GM23338 (cell line): ENCODE data around the gene USP32. TPM values are rescaled to one million over a fixed set of nuclear protein-coding genes. Genes with fewer than 3 reads are reported as not detected.
"Not testable (repeated sequence)": the region's sequence is repeated elsewhere in the genome, so short reads cannot be mapped to it uniquely, and the experiment has no call there.

Experiments used
- ATAC-seq: fragments of 200-7000 bp; cut with Tn5 transposase; 3 replicates; pipeline ENCODE4 v1.9.1; 2020
- DNase-seq: peaks from one replicate; pipeline ENCODE4 v3.0.0-alpha.2; 2015; ENCODE audit warnings: low spot score
- H2AFZ ChIP-seq: fragments of 200-600 bp; sonication (generic); 2 replicates; pipeline ENCODE4 v1.8.0; 2016; ENCODE audit warnings: antibody characterized with exemption, mild to moderate bottlenecking, moderate library complexity
- H3F3A ChIP-seq: fragments of 200-600 bp; sonication (generic); replicated peaks from 2 replicates; pipeline ENCODE4 v1.8.0; 2017; ENCODE audit warnings: antibody characterized with exemption, mixed run types, low read depth
- H3K27ac ChIP-seq: fragments of 200-600 bp; sonication (generic); 2 replicates; pipeline ENCODE4 v1.6.1; 2016; ENCODE audit warnings: low read depth
- H3K27me3 ChIP-seq: fragments of 200-600 bp; sonication (generic); 2 replicates; pipeline ENCODE4 v1.8.0; 2016; ENCODE audit warnings: mild to moderate bottlenecking, mixed run types, moderate library complexity; ENCODE audit not compliant: insufficient read depth
- H3K36me3 ChIP-seq: fragments of 200-600 bp; sonication (generic); 2 replicates; pipeline ENCODE4 v1.8.0; 2016; ENCODE audit warnings: mild to moderate bottlenecking; ENCODE audit not compliant: insufficient read depth
- H3K4me1 ChIP-seq: fragments of 200-600 bp; sonication (generic); 2 replicates; pipeline ENCODE4 v1.8.0; 2016; ENCODE audit warnings: mild to moderate bottlenecking, moderate library complexity; ENCODE audit not compliant: insufficient read depth
- H3K4me2 ChIP-seq: fragments of 200-600 bp; sonication (generic); 2 replicates; pipeline ENCODE4 v1.7.1; 2017; ENCODE audit warnings: mixed run types
- H3K4me3 ChIP-seq: fragments of 200-600 bp; sonication (generic); 2 replicates; pipeline ENCODE4 v1.6.1; 2016; ENCODE audit warnings: mixed run types
- H3K79me2 ChIP-seq: fragments of 200-600 bp; sonication (generic); replicated peaks from 2 replicates; pipeline ENCODE4 v1.8.0; 2017; ENCODE audit warnings: mild to moderate bottlenecking; ENCODE audit not compliant: insufficient read depth
- H3K9me2 ChIP-seq: fragments of 200-600 bp; sonication (generic); 2 replicates; pipeline ENCODE4 v1.8.0; 2017; ENCODE audit not compliant: insufficient read depth
- H4K20me1 ChIP-seq: fragments of 200-600 bp; sonication (generic); replicated peaks from 2 replicates; pipeline ENCODE4 v1.8.0; 2017; ENCODE audit warnings: mild to moderate bottlenecking; ENCODE audit not compliant: insufficient read depth
- H3K27ac Mint-ChIP-seq: 2 replicates; pipeline ENCODE4 v1.8.0; 2020; ENCODE audit warnings: inconsistent platforms, mild to moderate bottlenecking, moderate library complexity, mixed read lengths
- H3K27me3 Mint-ChIP-seq: 3 replicates; pipeline ENCODE4 v1.8.0; 2022; ENCODE audit warnings: low read depth, mild to moderate bottlenecking, moderate library complexity, mixed read lengths, inconsistent platforms; ENCODE audit not compliant: insufficient read depth, poor library complexity
- H3K36me3 Mint-ChIP-seq: 3 replicates; pipeline ENCODE4 v1.8.0; 2021; ENCODE audit warnings: low read depth, mild to moderate bottlenecking, inconsistent platforms, moderate library complexity, mixed read lengths
- H3K4me1 Mint-ChIP-seq: 3 replicates; pipeline ENCODE4 v1.8.0; 2020; ENCODE audit warnings: mild to moderate bottlenecking, inconsistent platforms, mixed read lengths
- H3K4me3 Mint-ChIP-seq: 3 replicates; pipeline ENCODE4 v1.8.0; 2021; ENCODE audit warnings: moderate library complexity, mild to moderate bottlenecking, inconsistent platforms, mixed read lengths
- H3K9me3 Mint-ChIP-seq: 3 replicates; pipeline ENCODE4 v1.8.0; 2020; ENCODE audit warnings: moderate library complexity, mild to moderate bottlenecking, inconsistent platforms, mixed read lengths
- EZH2 ChIP-seq: fragments of 200-600 bp; sonication (generic); IDR thresholded peaks from one replicate; pipeline ENCODE4 v1.8.0; 2017; ENCODE audit warnings: antibody characterized with exemption, mild to moderate bottlenecking, low read depth; ENCODE audit not compliant: unreplicated experiment
- NANOG ChIP-seq: IDR thresholded peaks from 2 replicates; pipeline ENCODE4 v1.6.1; 2016; ENCODE audit warnings: antibody characterized with exemption, borderline replicate concordance
- POLR2AphosphoS5 ChIP-seq: IDR thresholded peaks from 2 replicates; pipeline ENCODE4 v1.6.1; 2016; ENCODE audit warnings: antibody characterized with exemption, low read depth
- ZNF331 ChIP-seq: fragments of 250-450 bp; sonication (Bioruptor Pico); IDR thresholded peaks from 2 replicates; pipeline ENCODE4 v1.5.0; 2020; ENCODE audit warnings: low read depth, mild to moderate bottlenecking, moderate library complexity
- polyA plus RNA-seq: library from polyadenylated mRNA; unstranded; fragments of >200 nt; fragmentation: Nextera tagmentation; extraction: Ambion mirVana; gene quantifications from 2 replicates; pipeline ENCODE4 v1.2.1, GENCODE V29; 2016
- total RNA-seq: library from RNA; depleted of rRNA; stranded (reverse); fragments of >200 nt; shearing (Covaris generic); gene quantifications from 2 replicates; pipeline ENCODE4 v1.2.3, GENCODE V29; 2014

Gene USP32
- total and polyA plus RNA-seq, 2 experiments from 2014 or later = 43.6 to 129 TPM

DNA sequence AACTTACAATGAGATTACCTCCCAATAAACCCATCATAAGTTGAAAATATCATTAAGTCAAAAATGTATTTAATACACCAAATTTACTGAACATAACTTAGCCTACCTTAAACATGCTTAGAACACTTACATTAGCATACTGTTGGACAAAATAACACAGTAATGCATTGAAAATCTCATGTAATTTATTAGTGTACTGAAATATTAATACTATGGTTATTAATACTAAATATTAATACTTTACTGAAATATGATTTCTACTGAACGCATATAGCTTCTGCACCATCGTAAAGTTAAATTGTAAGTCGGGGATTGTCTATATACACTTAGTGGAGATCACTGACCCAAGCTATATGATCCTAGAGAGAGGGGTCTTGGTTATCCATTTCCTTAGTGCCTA is 4.3 kb downstream of the USP32 start:
- H3K79me2 ChIP-seq = peaks cover 84% of the 10 kb centered on the region
- H3K27ac ChIP-seq = no peak overlapping the region
- H4K20me1 ChIP-seq = no peaks in the 10 kb centered on the region; the same call in 1 of the 2 replicates
- H3K4me3 Mint-ChIP-seq = peak overlapping the region; percentile 64
- ATAC-seq (no peak), DNase-seq (no peak)
- H3K4me1 Mint-ChIP-seq = peaks cover 71% of the 10 kb centered on the region
- no peaks in the 10 kb centered on the region for H3K36me3 ChIP-seq
- H3K27me3 ChIP-seq = no peaks in the 10 kb centered on the region
- H3K27ac Mint-ChIP-seq = peak overlapping the region; percentile 92
- H3K4me1 ChIP-seq = peaks cover 78% of the 10 kb centered on the region
- peaks cover 11% of the 10 kb centered on the region; the same call in 1 of the 2 replicates for H3F3A ChIP-seq
- H3K36me3 Mint-ChIP-seq = peaks cover 9% of the 10 kb centered on the region; the same call in 1 of the 3 replicates
- H3K4me2 ChIP-seq = peak overlapping the region; percentile 85
- no peaks in the 10 kb centered on the region for H3K9me2 ChIP-seq
- H3K4me3 ChIP-seq = peak overlapping the region; percentile 93
- no peak for TF ChIP-seq EZH2
- TF ChIP-seq POLR2AphosphoS5 = no peak
- no peak for TF ChIP-seq NANOG
- no peak overlapping the region for H2AFZ ChIP-seq
- H3K9me3 Mint-ChIP-seq = no peaks in the 10 kb centered on the region; the same call in 2 of the 3 replicates
- H3K27me3 Mint-ChIP-seq = peaks cover 9% of the 10 kb centered on the region

DNA sequence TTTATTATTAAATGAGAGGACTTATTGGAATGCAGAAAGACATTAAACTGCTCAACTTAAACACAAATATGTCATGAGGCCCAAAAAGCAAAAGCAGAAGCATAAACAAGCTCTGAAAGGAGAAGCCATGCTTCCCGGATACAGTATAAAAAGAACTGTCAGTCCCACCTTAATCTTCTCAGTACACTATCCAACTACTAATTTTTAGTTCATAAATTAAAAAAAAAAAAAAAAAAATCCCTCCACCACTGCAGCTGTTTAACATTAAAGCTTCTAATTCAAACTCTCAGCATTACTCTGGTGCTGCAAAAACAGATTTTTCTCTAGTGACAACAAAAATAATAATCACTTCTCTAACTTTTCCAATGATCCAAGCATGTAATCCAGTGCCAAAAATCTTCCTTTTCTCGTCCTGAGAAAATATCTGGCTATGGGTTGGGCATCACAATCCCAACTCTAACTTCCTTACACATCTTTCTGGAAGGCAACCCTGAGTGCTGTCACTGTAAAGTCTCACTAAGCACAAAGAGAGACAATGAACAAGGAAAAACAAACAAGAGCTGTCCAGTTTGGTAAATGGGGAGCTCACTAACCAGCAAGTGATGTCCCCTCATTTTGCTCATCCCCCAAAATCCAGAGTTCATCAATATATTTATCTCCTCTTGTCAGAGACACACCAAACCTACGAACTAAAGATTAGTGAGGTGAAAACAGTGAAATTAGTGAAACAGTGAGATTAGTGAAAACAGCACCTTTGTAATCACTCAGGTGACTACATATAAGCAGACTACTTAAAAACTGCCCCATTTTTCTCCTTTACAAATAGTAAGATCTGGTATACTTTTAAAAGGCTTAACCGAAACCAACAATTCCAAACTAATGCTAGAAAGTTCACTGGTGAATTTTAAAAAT is 5.5 kb downstream of the USP32 start:
- H3K27ac Mint-ChIP-seq = peak overlapping the region; percentile 93

GRCh38 chr17:60384921-60385320 is 7.0 kb downstream of the USP32 start:
- DNase-seq (peak; percentile 81), ATAC-seq (peak; percentile 45)
- not testable (repeated sequence) for H3F3A ChIP-seq, H4K20me1 ChIP-seq, H3K36me3 Mint-ChIP-seq, H3K36me3 ChIP-seq, H3K9me2 ChIP-seq, H3K27me3 ChIP-seq, H3K9me3 Mint-ChIP-seq, H3K27me3 Mint-ChIP-seq, H2AFZ ChIP-seq
- peak overlapping the region; percentile 93 for H3K4me3 ChIP-seq
- H3K4me1 Mint-ChIP-seq = peaks cover 72% of the 10 kb centered on the region
- H3K27ac ChIP-seq = peak overlapping the region; percentile 100
- H3K79me2 ChIP-seq = peaks cover 95% of the 10 kb centered on the region
- peaks cover 71% of the 10 kb centered on the region for H3K4me1 ChIP-seq
- peak overlapping the region; percentile 93 for H3K27ac Mint-ChIP-seq
- H3K4me3 Mint-ChIP-seq = peak overlapping the region; percentile 47
- H3K4me2 ChIP-seq = peak overlapping the region; percentile 85
- peak; percentile 48; the same call in 1 of the 2 replicates for TF ChIP-seq NANOG

More for the DNA sequence above, 5.5 kb downstream of the USP32 start:
- Mint-ChIP-seq H3K4me3 (peak overlapping the region; percentile 52), H3K4me1 (peaks cover 81% of the 10 kb centered on the region), H3K36me3 (peaks cover 15% of the 10 kb centered on the region; the same call in 2 of the 3 replicates), H3K9me3 (no peaks in the 10 kb centered on the region; the same call in 2 of the 3 replicates), H3K27me3 (peaks cover 9% of the 10 kb centered on the region)
- DNase-seq (no peak), ATAC-seq (no peak)
- H3K27me3 ChIP-seq = no peaks in the 10 kb centered on the region
- H2AFZ ChIP-seq = no peak overlapping the region
- peak overlapping the region; percentile 100 for H3K27ac ChIP-seq
- peaks cover 95% of the 10 kb centered on the region for H3K79me2 ChIP-seq
- no peaks in the 10 kb centered on the region; the same call in 1 of the 2 replicates for H4K20me1 ChIP-seq
- peaks cover 9% of the 10 kb centered on the region; the same call in 1 of the 2 replicates for H3F3A ChIP-seq
- H3K9me2 ChIP-seq = no peaks in the 10 kb centered on the region
- peak overlapping the region; percentile 93 for H3K4me3 ChIP-seq
- TF ChIP-seq NANOG (peak; percentile 52; the same call in 1 of the 2 replicates), ZNF331 (CRISPR knock-in tag) (no peak)
- peak overlapping the region; percentile 85 for H3K4me2 ChIP-seq
- H3K4me1 ChIP-seq = peaks cover 81% of the 10 kb centered on the region
- no peaks in the 10 kb centered on the region for H3K36me3 ChIP-seq
